Body of pancreas (tissue), 4 donors: ENCODE results near the gene C1orf53.

Experiments
- POLR2A ChIP-seq, 3 donors: fragments of 450-650 bp; IDR thresholded peaks; one replicate each; pipeline ENCODE4 v1.6.1; 2016; ENCODE audit warnings: antibody characterized with exemption in 3 of 3, mild to moderate bottlenecking in 2 of 3
- TF ChIP-seq, protein P1 (sequence below), 7 experiments: fragments of 450-650 bp in 4 of 7; fragments of 200-600 bp in 3 of 7; sonication (generic) in 3 of 7; IDR thresholded peaks; one replicate each; pipeline ENCODE4 v1.5.1; 2016 to 2019; ENCODE audit warnings: antibody characterized with exemption in 7 of 7

DNA sequence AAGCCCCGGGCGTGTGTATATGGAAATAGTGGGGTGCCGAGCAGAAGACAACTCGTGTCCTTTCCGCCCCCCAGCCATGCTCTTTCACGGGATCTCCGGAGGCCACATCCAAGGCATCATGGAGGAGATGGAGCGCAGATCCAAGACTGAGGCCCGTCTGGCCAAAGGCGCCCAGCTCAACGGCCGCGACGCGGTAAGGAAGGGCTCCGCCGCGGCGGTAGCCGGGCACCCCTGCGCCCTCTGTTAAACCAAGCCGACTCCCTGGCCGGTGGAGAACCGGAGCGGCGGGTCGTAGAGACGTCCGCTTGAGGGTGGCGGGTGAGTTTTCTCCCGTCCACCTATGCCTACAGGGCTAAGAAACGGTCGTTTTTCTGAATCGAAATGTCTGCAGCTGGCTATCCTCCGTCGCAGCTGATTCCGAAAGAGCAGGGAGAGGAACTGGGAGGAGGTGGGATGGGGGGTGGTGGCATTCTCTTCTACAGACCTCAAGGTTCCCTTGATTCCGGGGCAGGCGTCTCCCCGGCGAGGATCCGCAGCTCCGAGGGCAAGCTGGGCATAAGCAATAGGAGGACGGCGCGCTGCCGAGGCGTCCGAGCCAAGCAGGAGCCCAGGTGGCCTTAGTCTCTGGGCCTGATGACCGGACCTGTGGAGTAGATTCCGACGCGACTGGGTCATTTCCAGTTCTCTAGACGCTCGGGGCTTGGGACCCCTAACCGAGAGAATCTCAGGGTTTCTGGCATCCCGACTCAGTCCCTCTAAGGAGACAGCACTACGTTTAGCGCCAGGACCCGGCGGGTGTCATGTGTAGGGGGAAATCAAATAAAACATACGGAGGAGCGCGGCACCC lies 15.6 kb downstream of the C1orf53 start:
- TF ChIP-seq POLR2A (IDR thresholded peaks at IDR 0.05) = no peak
- TF ChIP-seq, protein P1, sequence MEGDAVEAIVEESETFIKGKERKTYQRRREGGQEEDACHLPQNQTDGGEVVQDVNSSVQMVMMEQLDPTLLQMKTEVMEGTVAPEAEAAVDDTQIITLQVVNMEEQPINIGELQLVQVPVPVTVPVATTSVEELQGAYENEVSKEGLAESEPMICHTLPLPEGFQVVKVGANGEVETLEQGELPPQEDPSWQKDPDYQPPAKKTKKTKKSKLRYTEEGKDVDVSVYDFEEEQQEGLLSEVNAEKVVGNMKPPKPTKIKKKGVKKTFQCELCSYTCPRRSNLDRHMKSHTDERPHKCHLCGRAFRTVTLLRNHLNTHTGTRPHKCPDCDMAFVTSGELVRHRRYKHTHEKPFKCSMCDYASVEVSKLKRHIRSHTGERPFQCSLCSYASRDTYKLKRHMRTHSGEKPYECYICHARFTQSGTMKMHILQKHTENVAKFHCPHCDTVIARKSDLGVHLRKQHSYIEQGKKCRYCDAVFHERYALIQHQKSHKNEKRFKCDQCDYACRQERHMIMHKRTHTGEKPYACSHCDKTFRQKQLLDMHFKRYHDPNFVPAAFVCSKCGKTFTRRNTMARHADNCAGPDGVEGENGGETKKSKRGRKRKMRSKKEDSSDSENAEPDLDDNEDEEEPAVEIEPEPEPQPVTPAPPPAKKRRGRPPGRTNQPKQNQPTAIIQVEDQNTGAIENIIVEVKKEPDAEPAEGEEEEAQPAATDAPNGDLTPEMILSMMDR (IDR thresholded peaks at IDR 0.05) = no peak
